ENCODE data around the gene HDAC4. TPM values are rescaled to one million over a fixed set of nuclear protein-coding genes. Genes with fewer than 3 reads are reported as not detected.

The HDAC4 gene
- polyA plus RNA-seq, 2 of the 4 experiments (the other 2 are of a cell fraction), result 8.6 to 10.4 TPM

DNA sequence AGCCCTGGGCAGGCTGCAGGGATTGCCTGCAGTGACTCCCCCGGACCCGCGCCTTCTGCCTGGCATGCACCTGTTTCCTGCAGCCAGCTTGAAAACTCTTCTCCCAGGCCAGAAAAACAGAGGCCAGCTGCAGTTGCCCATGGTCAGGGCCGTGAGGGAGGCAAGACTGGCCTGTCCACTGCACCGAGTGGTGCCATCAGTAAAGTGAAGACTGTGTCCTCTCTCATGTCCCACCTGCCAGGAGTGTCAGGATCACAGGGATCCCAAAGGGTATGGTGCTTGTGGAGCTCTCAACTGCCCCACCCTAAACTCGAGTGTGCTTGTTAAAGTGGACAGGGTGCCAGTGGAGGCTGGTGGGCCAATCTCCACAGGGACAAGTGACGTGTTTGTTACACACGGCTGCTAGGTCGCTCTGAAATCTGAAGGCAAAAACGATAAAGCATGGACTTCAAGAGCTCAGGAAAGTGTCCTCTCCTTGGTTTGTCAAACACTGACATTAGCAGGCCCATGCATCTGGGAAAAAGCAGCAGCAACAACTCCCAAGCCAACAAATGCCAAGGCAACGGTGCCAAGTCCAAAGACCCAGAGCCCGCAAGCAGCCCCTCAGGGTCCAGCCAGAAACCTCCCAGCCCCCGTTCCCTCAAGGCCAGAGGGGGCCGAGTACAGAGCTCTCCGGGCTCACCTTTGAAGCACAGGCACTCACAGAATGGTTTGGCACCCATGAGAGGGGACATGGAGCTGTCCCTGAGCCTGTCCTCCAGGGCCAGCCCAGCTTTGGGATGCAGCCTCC lies 213.2 kb downstream of the HDAC4 start:
- H3K4me2 ChIP-seq, result no peak overlapping the region
- no peaks in the 10 kb centered on the region for H3K4me1 ChIP-seq
- no peak for ATAC-seq
- WGBS (ENCODE audit: missing lambda C conversion rate), result 90% methylated on average over 11 of the region's 15 CpGs
- ChIA-PET CTCF (interaction anchor here (1.0 kb wide), 1 partner anchor 462 kb away, joined by 4 read pairs; no protein-coding TSS in a partner anchor), POLR2A (no interaction called here)
- TF ChIP-seq HDAC2 (IDR thresholded peaks at IDR 0.05), result no peak
- no peak for TF ChIP-seq CEBPB (IDR thresholded peaks at IDR 0.05)
- no peak for TF ChIP-seq PHF8 (IDR thresholded peaks at IDR 0.05; ENCODE audit: borderline replicate concordance, low read depth)
- TF ChIP-seq, protein P1, sequence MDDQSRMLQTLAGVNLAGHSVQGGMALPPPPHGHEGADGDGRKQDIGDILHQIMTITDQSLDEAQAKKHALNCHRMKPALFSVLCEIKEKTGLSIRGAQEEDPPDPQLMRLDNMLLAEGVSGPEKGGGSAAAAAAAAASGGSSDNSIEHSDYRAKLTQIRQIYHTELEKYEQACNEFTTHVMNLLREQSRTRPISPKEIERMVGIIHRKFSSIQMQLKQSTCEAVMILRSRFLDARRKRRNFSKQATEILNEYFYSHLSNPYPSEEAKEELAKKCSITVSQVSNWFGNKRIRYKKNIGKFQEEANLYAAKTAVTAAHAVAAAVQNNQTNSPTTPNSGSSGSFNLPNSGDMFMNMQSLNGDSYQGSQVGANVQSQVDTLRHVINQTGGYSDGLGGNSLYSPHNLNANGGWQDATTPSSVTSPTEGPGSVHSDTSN (IDR thresholded peaks at IDR 0.05), result no peak
- TF ChIP-seq, protein P2, sequence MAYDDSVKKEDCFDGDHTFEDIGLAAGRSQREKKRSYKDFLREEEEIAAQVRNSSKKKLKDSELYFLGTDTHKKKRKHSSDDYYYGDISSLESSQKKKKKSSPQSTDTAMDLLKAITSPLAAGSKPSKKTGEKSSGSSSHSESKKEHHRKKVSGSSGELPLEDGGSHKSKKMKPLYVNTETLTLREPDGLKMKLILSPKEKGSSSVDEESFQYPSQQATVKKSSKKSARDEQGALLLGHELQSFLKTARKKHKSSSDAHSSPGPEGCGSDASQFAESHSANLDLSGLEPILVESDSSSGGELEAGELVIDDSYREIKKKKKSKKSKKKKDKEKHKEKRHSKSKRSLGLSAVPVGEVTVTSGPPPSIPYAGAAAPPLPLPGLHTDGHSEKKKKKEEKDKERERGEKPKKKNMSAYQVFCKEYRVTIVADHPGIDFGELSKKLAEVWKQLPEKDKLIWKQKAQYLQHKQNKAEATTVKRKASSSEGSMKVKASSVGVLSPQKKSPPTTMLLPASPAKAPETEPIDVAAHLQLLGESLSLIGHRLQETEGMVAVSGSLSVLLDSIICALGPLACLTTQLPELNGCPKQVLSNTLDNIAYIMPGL (CRISPR knock-in tag; IDR thresholded peaks at IDR 0.05; ENCODE audit: borderline replicate concordance), result no peak
- TF ChIP-seq CBX2 (IDR thresholded peaks at IDR 0.05; ENCODE audit: borderline replicate concordance, low read depth), result no peak
- TF ChIP-seq CHD4 (IDR thresholded peaks at IDR 0.05; ENCODE audit: borderline replicate concordance), result no peak
- H3K4me3 ChIP-seq, result no peak overlapping the region
- H3K27ac ChIP-seq, result no peak overlapping the region
- DNase-seq (ENCODE audit: low read depth in 1 of 2, low spot score in 1 of 2), result no peak
- H3K9me3 ChIP-seq, result no peaks in the 10 kb centered on the region
- no peak for FAIRE-seq

- no peaks in the 10 kb centered on the region for H3K9me3 ChIP-seq
- DNase-seq (ENCODE audit: low read depth in 1 of 2, low spot score in 1 of 2) (no peak), FAIRE-seq (no peak), ATAC-seq (no peak)
- H3K4me1 ChIP-seq, result no peaks in the 10 kb centered on the region
- CTCF ChIA-PET, result no interaction called here
- no peak overlapping the region for H3K27ac ChIP-seq
- no peak overlapping the region for H3K4me3 ChIP-seq
- TF ChIP-seq HOXB5 (CRISPR knock-in tag; IDR thresholded peaks at IDR 0.05) (no peak), JUN (IDR thresholded peaks at IDR 0.05) (no peak), CEBPB (IDR thresholded peaks at IDR 0.05) (no peak), PHF8 (IDR thresholded peaks at IDR 0.05; ENCODE audit: borderline replicate concordance, low read depth) (no peak), KDM1A (IDR thresholded peaks at IDR 0.05; ENCODE audit: low read depth) (no peak), RAD21 (conservative IDR thresholded peaks at IDR 0.05 in 1 of 2, IDR thresholded peaks at IDR 0.05 in 1 of 2) (no peak), HOXB13 (CRISPR knock-in tag; IDR thresholded peaks at IDR 0.05; ENCODE audit: low read depth) (no peak), NFE2L2 (conservative IDR thresholded peaks at IDR 0.05; ENCODE audit: low read length) (no peak), RFX5 (IDR thresholded peaks at IDR 0.05) (no peak), USF2 (IDR thresholded peaks at IDR 0.05) (no peak)
- TF ChIP-seq, protein P3, sequence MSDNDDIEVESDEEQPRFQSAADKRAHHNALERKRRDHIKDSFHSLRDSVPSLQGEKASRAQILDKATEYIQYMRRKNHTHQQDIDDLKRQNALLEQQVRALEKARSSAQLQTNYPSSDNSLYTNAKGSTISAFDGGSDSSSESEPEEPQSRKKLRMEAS (IDR thresholded peaks at IDR 0.05), result no peak
- TF ChIP-seq, protein P4, sequence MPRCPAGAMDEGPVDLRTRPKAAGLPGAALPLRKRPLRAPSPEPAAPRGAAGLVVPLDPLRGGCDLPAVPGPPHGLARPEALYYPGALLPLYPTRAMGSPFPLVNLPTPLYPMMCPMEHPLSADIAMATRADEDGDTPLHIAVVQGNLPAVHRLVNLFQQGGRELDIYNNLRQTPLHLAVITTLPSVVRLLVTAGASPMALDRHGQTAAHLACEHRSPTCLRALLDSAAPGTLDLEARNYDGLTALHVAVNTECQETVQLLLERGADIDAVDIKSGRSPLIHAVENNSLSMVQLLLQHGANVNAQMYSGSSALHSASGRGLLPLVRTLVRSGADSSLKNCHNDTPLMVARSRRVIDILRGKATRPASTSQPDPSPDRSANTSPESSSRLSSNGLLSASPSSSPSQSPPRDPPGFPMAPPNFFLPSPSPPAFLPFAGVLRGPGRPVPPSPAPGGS (IDR thresholded peaks at IDR 0.05), result no peak
- no peak overlapping the region for H3K4me2 ChIP-seq
- POLR2A ChIA-PET, result no interaction called here
- 94% methylated on average over 20 of the region's 20 CpGs for WGBS (ENCODE audit: missing lambda C conversion rate)
Measured at GRCh38 chr2:239186516-239187357, 214.1 kb downstream of the HDAC4 start.

Data from A549 (cell line).